Stimulated activated CD8-positive, alpha-beta memory T cell treated with anti-CD3 and anti-CD28 coated beads, Interleukin-15, amount 100 ng/mL, for 1 hour (primary cell): ENCODE measurements around the gene PPOX.

Source experiments
- DNase-seq: peaks from one replicate; pipeline ENCODE4 v3.0.0-alpha.2; 2020; ENCODE audit warnings: low read depth

Gene PPOX

GRCh38 chr1:161176468-161177111 is 10.4 kb downstream of the PPOX start:
- no peak for DNase-seq

GRCh38 chr1:161177112-161177935 is 11.1 kb downstream of the PPOX start, which contains the start of gene B4GALT3:
Gene B4GALT3, minus strand, starts transcription at chr1:161177507. Its CDS starts 1,447 bp downstream, at chr1:161176060.
- DNase-seq = peak; percentile 97

DNA sequence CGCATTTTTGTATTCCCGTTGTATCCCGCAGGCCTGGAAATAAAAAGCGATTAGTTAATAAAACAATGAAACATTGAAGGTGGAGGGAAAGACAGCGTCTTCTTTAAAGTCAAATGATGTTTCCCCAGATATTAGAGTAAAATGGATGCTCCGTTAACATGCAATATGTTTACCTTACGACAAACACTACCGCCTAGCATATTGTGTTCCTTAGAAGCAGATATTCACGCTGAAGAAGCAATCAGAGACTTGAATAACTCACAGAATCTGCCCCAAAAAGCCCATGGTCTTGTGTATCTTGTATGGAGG is 11.7 kb downstream of the PPOX start:
- no peak for DNase-seq

- DNase-seq = no peak
These were observed 13.5 kb downstream of the PPOX start for GRCh38 chr1:161179698-161180097.

GRCh38 chr1:161180639-161181038 is 14.4 kb downstream of the PPOX start:
- DNase-seq = no peak

GRCh38 chr1:161182214-161182613 is 16.0 kb downstream of the PPOX start:
- no peak for DNase-seq

DNA sequence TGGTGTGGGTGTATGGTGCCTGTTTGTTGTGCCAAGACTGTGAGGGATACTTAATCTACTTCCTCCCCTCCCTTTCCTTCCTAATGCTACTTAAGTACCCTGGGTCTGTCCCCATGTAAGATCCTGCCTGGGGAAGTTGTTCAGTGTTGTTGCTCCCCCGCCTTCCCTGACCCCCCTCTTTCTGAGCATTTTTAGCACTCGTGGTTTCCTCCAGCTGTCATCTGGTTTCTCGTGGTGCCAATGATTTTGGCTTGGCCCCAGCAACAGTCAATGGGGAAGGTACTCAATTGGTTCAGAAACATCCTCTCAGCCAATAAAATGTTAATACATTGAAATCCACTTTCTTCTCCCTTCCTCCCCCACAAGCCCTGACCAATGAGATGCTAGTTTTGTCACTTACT is 19.1 kb downstream of the PPOX start:
- peak; percentile 53 for DNase-seq

DNA sequence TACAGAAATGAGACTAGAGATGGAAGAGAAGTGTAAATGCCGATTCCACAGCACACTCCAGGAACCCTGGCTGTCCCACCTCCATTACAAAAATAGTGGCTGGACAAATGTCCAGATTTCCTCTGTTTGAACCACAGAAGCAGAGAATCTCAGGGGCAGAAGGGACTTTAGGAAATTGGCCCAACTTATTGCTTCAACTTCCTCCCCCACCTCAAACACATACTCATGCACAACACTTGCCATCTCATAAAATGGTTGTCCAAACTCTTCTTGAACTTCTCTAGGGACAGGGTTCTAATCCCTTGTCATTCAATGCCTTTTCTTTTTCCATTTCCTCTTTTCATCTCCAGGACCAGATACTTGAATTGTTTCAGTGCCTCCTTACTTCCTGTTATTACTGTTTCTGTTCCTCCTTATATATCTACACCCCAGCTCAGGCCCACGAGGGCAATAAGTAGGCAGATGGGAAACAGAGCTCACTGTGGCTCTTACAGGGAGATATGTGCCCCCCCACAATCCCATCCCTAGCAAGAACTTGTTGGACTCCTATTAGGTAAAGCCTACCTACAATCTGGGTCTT is 19.6 kb downstream of the PPOX start:
- DNase-seq = no peak

DNA sequence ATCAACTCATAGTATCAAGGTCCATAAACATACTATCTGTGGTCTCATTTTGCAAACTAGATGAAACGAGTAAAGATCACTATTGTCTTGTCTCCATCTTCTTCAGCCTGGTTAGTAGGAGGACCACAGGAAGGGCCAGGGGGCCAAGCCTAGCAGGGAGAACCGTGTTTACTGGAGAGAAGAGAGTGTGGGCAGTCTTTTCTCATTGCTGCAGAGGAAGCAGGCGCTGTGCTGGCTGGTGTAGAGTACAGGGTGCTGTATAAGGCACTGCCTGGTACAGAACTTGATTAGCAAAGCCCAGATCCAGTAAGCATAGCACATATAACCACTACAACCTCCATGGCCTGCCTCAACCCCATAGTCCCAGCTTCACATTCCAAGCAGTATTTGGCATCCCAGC is 21.1 kb downstream of the PPOX start:
- no peak for DNase-seq

DNA sequence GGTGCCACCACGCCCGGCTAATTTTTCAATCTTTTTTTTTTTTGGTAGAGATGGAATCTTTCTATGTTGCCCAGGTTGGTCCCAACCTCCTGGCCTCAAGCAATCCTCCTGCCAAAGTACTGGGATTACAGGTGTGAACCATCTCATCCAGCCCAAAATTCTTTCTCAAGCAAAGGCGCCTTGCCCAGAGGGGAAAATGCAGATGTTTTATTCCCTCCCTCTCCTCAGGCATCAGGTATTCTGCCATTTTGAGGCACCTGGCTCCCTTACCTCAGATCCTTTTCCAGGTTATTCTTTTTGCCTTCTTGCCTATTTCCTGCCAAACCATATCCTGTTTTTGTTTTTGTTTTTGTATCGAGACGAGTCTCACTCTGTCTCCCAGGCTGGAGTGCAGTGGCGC is 22.2 kb downstream of the PPOX start:
- no peak for DNase-seq

DNA sequence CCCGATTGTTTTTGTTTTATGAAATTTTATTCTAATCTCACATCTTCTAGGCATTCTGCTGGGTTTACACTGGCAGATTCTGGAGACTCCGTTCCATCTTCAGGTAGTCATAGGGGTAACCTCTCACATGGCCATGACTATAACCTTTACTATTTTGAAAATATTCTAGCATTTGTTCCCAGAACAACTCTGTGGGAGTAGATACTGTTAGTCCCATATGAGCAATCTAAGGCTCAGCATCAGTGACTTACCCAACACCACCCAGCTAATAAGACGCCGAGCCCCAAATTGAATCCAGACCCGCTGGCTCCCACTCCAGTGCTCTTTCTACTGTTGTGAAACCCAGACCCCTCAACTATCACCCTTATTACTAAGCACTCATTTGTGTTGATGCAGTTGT is 22.8 kb downstream of the PPOX start:
- DNase-seq = no peak

DNA sequence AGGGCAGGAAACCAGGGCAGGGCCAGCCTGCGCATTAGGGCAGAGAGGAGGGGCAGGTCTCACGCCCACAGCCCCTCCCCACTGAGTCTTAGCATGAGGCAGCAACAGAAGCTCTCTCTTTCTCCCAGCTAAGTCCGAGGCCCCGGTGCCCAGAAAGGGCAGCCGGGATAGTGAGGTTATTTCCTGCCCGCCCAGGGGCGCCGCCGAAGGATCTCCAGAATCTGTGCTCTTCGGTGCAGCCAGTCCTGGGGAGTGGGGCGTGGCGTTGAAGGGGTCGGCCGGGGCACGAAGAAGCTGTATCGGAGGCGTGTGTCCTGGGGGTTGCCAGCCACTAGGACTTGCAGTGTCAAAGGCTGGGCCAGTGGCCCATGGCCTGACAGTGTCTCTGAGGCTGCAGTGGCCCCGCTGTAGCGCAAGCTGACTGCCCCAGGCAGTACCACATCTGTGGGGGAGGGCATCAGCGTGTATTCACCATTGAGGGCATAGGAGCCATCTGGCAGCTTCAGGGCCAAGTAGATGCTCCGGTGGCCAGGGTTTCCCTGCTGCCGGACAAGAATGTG is 24.8 kb downstream of the PPOX start:
- no peak for DNase-seq

- DNase-seq = no peak
These were observed 25.7 kb downstream of the PPOX start for GRCh38 chr1:161191971-161192370.

DNA sequence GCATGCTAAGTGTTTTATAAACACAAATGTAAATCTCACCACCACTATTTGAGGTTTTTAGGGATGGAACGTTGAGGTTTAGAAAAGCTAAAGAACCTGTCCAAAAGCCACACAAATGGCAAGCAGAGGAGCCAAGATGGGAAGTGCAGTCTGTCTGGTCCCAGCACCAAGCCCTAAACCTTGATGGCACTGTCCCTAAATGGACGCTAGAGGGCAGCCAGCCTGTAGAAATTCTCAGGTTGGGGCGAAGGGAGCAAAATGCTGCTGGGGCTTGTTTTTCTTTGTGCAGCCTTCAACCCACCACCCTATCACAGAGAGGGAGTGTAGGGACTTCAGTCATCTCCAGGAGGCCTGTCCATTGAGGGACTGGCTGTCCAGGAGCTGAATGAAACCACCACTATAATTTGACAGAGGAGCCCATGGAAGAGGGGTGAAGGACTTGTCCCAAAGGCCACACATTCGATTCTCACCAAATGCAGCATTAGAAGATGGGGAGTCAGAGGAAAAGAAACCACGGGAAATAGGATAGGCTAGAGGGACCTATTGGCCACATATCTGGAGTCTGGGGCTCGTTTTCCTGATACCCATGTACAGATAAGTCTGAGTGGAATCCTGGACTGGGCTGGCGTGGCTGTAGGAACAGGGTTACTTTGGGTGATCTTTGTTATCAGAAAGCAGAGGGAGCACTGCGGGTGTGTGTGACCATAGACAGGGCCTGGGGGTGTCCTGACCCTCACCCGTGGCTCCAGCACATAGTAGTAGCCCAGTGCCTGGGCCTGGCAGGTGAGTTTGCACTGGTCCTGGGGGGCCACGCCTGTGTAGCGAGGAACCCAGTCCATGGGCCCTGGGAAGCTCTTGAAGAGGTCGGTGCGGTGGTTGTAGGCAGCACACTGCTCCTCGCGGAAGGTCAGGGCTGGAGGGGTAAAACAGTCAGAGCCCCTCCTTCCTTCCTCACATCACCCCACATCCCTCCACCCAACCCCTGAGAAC is 26.5 kb downstream of the PPOX start:
- DNase-seq = peak; percentile 45

DNA sequence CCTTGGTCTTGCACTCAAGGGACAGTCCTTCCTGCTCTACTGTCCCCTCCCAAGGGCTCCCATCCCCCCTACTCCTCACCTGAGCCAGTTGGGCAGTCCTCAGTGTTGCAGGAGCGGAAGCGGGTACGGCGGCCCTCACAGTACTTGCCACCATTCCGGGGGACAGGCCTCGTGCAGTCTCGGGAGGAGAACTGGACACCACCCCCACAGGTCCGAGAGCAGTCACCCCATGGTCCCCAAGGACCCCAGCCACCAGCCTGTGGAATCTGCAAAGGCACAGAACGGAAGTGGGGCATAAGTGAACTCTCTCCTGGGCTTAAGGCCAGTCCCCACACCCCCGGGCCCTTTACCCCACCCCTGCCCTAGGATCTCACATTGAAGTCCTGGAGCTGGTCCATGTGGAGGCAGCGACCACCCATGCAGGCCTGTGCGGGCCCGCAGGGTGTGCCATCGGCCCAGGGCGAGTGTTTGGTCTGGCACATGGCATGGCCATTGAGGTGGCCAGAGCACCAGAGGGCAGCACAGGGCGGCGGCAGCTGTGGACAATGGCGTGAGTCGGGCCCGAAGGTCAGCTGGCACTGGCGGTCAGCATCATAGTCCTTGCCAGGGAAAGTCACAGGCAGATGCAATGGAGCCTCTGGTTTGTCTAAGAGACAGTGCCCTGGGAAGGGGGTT is 27.5 kb downstream of the PPOX start:
- DNase-seq = no peak

DNA sequence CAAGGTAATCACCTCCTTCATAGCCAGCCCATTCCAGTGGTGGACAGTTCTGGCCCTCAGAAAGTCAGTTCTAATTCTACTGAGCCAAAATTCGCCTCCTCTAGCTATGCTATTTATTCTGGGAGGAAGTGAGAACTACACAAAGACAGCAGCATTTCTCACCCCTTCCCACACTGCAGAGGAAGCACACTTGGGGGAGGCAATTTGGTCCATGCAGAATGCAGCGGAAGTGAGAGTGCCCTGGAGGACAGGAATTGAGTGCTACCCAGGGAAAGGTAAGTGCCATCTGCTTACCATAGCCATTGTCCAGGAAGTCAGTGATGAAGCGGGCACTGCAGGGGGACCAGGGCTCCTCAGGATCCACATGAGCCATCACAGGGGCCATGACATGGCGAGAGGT is 28.9 kb downstream of the PPOX start:
- DNase-seq = no peak

DNA sequence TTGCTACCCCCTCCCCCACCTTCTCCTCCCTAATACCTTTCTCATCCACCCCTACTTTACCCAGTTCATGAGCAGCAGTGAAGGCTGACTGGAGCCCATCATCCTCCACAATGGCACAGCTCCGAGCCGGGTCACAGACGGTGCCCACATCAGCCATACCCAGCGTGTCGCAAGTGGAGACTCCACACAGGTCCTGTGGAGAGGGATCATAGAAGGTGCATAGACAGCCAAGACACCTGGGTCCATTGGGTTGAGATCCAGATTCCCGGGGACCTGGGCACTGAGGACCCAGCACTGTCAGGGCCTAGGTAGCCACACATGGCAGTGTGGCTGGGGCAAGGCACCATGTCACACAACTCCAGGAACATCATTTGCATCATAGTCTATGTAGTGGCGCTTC is 29.9 kb downstream of the PPOX start:
- no peak for DNase-seq

DNA sequence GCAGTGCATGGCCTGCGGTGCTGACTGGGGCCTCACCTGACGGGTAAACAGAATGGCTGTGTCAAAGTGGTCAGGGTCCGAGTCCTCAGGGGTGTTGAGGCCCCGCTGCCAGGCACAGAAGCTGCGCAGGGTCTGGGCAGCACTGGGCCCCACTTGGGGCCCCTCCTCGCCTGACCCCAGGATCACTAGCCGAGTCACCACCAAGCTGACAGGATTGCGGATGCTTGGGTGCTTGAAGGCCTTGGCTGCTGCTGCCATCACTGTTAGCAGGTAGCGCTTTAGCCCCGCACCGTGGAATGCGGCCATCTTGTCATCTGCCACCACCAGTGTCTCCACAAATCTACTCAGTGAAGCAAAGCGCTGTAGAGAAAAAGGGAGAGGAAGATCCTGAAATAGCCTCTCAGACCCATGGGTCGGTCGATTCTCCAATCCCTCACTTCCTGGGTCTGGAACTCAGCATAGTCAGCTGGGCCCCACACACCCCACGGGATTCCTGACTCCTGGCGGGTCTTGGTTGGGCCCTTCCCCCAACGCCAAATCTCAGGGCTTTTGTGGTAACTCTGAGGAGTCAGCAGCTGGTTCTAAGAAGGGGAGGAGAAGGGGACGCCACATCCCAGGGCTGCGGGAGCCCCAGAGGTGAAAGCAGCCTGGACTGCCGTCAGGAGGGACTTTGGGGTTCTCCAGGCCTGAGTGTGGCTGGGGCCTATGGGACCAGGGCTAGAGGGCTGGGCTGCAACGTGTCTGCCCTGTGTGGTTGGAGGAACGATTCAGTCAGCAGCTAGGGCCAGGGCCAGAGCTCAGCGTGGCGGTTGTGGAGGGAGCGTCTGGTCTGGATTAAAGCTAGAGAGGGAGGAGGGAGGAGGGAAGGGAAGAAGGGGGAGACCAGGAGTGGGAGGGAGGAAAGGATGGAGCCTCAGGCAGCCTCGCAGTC is 30.6 kb downstream of the PPOX start:
- DNase-seq = no peak

GRCh38 chr1:161197560-161198193 is 31.5 kb downstream of the PPOX start:
- no peak for DNase-seq
